Brain microvascular endothelial cell (primary cell): ENCODE results near the gene SH3GL3.
A peak's percentile ranks its signal among the peaks of the same experiment; 100 is the strongest.

ENCODE experiments used
- DNase-seq: peaks from one replicate; pipeline ENCODE4 v3.0.0-alpha.2; 2020
- H3K27ac ChIP-seq: fragments of 250-450 bp; sonication (Bioruptor Pico); 2 replicates; pipeline ENCODE4 v1.5.1; 2020; ENCODE audit warnings: mild to moderate bottlenecking, moderate library complexity
- H3K27me3 ChIP-seq: fragments of 250-450 bp; sonication (Bioruptor Pico); replicated peaks from 2 replicates; pipeline ENCODE4 v1.5.1; 2020; ENCODE audit warnings: mild to moderate bottlenecking
- H3K36me3 ChIP-seq: fragments of 250-450 bp; sonication (Bioruptor Pico); replicated peaks from 2 replicates; pipeline ENCODE4 v1.5.1; 2020; ENCODE audit warnings: mild to moderate bottlenecking
- H3K4me3 ChIP-seq: 2 replicates; pipeline ENCODE4 v1.5.1; 2011; ENCODE audit warnings: low read depth, mild to moderate bottlenecking, control low read depth, low read length, moderate library complexity
- CTCF ChIP-seq: IDR thresholded peaks from 2 replicates; pipeline ENCODE4 v1.5.1; 2011; ENCODE audit warnings: low read depth, mild to moderate bottlenecking, moderate library complexity, low read length, control low read depth, inconsistent platforms; ENCODE audit errors: missing control alignments
- in situ Hi-C: cut with HindIII; loops from 2 replicates; pipeline ENCODE4 v1.10.0; 2017; ENCODE audit warnings: low sequenced_read_pairs, low pct_ligation_motif_present

The SH3GL3 gene

DNA sequence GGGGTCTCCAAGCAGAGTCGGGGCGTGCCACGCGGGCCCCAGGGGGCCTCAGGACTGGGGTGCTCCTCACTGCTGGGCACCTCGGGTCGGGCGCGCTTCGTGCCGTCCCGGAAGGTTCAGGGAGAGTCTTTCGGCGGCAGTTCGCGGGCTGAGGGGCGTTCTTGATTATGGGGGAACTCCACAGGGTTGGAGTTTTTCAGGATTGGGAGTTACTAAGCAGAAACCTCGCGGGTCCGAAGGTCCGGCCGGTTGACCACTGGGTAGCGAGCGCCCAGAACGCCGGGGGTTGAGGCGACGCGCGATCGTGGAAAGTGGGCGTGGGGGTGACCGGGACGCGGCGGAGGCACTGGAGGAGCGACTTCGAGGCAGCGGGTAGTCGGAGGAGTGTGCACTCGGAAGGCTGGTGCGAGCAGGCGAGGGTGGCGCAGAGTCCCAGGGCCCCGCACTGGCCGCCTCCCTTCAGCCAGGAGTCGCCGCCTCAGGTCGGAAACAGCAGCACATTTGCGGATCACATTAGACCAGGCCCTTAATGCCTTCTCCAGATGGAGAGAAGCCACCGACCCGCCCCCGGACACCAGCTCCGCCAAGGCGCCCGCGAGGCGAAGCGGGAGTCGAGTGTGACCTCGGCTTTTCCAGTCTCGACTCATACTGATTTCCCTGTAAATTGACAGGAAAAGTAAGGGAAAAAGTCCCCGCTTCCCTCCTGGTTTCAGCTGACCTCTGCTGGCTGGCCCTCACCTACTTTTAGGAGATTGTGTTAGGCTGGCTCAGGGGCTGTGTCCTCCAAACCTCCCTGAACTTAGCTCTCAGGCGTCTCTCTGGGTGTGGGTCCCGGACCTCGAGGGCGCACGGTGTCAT lies 207.5 kb downstream of the SH3GL3 start:
- Histone ChIP-seq H3K27ac (no peak overlapping the region), H3K36me3 (no peaks in the 10 kb centered on the region), H3K4me3 (no peak overlapping the region), H3K27me3 (peaks cover 32% of the 10 kb centered on the region)
- in situ Hi-C loops = no loop called here
- TF ChIP-seq CTCF = no peak
- DNase-seq = no peak

DNA sequence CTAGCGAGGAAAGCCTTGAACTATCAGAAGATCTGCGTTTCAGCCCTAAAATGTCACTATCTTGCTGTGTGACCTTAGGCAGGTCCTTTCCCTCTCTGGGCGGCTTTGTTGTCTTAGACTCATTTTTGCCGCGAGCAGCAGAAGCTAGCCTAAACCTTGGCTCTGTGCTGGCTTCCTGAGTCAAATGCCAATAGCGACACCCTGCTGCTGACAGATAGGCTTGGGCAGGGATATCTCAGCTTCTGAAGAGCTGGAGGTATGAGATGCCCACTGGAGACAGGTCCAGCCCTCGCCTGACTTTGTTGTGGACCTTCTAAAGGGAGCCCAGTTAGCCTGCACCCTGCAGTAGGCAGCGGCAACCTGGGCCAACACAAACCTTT lies 208.1 kb downstream of the SH3GL3 start:
- H3K27ac ChIP-seq = no peak overlapping the region
- in situ Hi-C loops = no loop called here
- TF ChIP-seq CTCF = no peak
- peaks cover 32% of the 10 kb centered on the region for H3K27me3 ChIP-seq
- DNase-seq = no peak
- H3K4me3 ChIP-seq = no peak overlapping the region
- H3K36me3 ChIP-seq = no peaks in the 10 kb centered on the region

GRCh38 chr15:83656192-83656591 lies 209.1 kb downstream of the SH3GL3 start:
- in situ Hi-C loops = no loop called here
- TF ChIP-seq CTCF = no peak
- Histone ChIP-seq H3K27ac (no peak overlapping the region), H3K27me3 (peaks cover 32% of the 10 kb centered on the region), H3K36me3 (no peaks in the 10 kb centered on the region), H3K4me3 (no peak overlapping the region)
- no peak for DNase-seq

DNA sequence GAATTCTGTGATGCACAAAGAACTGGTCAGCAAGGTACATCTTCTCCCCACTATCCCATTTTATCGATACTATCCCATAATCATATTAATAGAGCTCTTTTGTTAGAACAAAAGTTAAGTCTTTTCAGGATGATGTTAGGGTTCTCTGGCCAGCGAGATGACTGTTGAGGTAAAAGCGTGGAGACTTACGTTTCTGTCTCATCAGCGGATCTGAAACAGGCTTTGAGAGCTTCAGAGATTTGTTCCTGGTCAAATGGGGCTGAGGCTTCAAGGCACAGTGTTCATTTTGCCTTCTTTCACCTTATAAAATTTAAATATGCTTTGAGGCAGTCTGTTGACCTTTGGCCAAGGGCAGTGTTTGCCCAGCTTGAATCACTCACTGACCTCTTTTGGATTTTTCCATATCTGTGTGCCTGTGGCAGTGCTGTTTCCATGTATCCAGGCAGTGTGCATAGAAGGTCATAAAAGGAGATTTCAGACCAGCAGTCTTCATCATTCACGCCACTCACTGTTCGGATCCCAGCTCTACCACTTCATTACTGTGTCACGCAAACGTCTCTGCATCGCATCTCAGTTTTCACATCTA lies 209.9 kb downstream of the SH3GL3 start:
- H3K27ac ChIP-seq = no peak overlapping the region
- no peak overlapping the region for H3K4me3 ChIP-seq
- H3K36me3 ChIP-seq = no peaks in the 10 kb centered on the region
- in situ Hi-C loops = no loop called here
- DNase-seq = no peak
- no peak for TF ChIP-seq CTCF
- H3K27me3 ChIP-seq = peaks cover 32% of the 10 kb centered on the region

DNA sequence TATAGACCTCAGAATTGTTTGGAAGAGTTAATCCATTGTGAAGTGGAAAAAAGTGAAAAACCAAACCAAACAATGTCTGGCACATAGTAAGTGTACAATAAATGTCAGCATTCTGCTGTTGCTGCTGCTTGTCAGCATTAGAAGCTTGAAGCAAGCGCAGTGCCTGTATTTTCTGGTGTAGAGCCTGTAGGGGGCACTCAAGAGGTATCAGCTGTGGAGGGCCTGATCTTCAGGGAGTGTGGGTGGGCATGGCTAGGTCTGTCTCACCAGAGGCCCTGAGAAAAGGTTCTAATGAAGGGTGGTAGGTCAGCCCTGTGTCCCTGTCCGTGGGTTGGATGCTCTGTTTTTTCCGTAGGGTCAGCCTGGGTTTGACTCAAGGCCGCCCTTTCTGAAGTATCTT lies 210.4 kb downstream of the SH3GL3 start:
- H3K36me3 ChIP-seq = no peaks in the 10 kb centered on the region
- no peak for DNase-seq
- H3K27me3 ChIP-seq = peaks cover 32% of the 10 kb centered on the region
- H3K4me3 ChIP-seq = no peak overlapping the region
- TF ChIP-seq CTCF = peak; percentile 42
- H3K27ac ChIP-seq = no peak overlapping the region
- in situ Hi-C loops = no loop called here
